Mucosa of stomach (tissue), 1 donor: Measurements from ENCODE around the gene LOXHD1.

ENCODE experiments used
- H3K27me3 ChIP-seq: one replicate; pipeline ENCODE4 v1.7.0; 2013; ENCODE audit warnings: mild to moderate bottlenecking, low read length; ENCODE audit not compliant: control insufficient read depth, insufficient read depth
- H3K36me3 ChIP-seq: one replicate; pipeline ENCODE4 v1.7.0; 2013; ENCODE audit warnings: low read length; ENCODE audit not compliant: control insufficient read depth, insufficient read depth
- H3K4me1 ChIP-seq: one replicate; pipeline ENCODE4 v1.7.0; 2013; ENCODE audit warnings: mild to moderate bottlenecking, low read length; ENCODE audit not compliant: control insufficient read depth, insufficient read depth
- H3K4me3 ChIP-seq: one replicate; pipeline ENCODE4 v1.7.0; 2013; ENCODE audit warnings: low read length
- H3K9ac ChIP-seq: one replicate; pipeline ENCODE4 v1.7.0; 2013; ENCODE audit warnings: mild to moderate bottlenecking, low read length, moderate library complexity
- H3K9me3 ChIP-seq: one replicate; pipeline ENCODE4 v1.7.0; 2013; ENCODE audit warnings: mild to moderate bottlenecking, low read length, moderate library complexity; ENCODE audit not compliant: control insufficient read depth
- donor health status: Pancreatic carcinoma.

The LOXHD1 gene

GRCh38 chr18:46632401-46633071, 24.5 kb downstream of the LOXHD1 start:
- H3K4me1 ChIP-seq: no peaks in the 10 kb centered on the region
- no peaks in the 10 kb centered on the region for H3K27me3 ChIP-seq
- H3K4me3 ChIP-seq: no peak overlapping the region
- no peak overlapping the region for H3K9ac ChIP-seq
- no peaks in the 10 kb centered on the region for H3K9me3 ChIP-seq
- H3K36me3 ChIP-seq: no peaks in the 10 kb centered on the region

GRCh38 chr18:46630991-46631390, 26.0 kb downstream of the LOXHD1 start:
- Histone ChIP-seq H3K27me3 (no peaks in the 10 kb centered on the region), H3K9ac (no peak overlapping the region), H3K36me3 (no peaks in the 10 kb centered on the region), H3K4me3 (no peak overlapping the region), H3K4me1 (no peaks in the 10 kb centered on the region), H3K9me3 (no peaks in the 10 kb centered on the region)

- H3K36me3 ChIP-seq: no peaks in the 10 kb centered on the region
- no peaks in the 10 kb centered on the region for H3K4me1 ChIP-seq
- H3K9ac ChIP-seq: no peak overlapping the region
- no peak overlapping the region for H3K4me3 ChIP-seq
- H3K27me3 ChIP-seq: no peaks in the 10 kb centered on the region
- H3K9me3 ChIP-seq: no peaks in the 10 kb centered on the region
Measured at GRCh38 chr18:46630160-46630559, 26.9 kb downstream of the LOXHD1 start.

- Histone ChIP-seq H3K4me1 (no peaks in the 10 kb centered on the region), H3K27me3 (no peaks in the 10 kb centered on the region), H3K36me3 (no peaks in the 10 kb centered on the region), H3K4me3 (no peak overlapping the region), H3K9ac (no peak overlapping the region), H3K9me3 (no peaks in the 10 kb centered on the region)
Measured at GRCh38 chr18:46629361-46629760, 27.7 kb downstream of the LOXHD1 start.

- no peaks in the 10 kb centered on the region for H3K36me3 ChIP-seq
- no peaks in the 10 kb centered on the region for H3K27me3 ChIP-seq
- H3K4me1 ChIP-seq: no peaks in the 10 kb centered on the region
- no peak overlapping the region for H3K4me3 ChIP-seq
- no peak overlapping the region for H3K9ac ChIP-seq
- no peaks in the 10 kb centered on the region for H3K9me3 ChIP-seq
Measured at GRCh38 chr18:46628206-46628605, 28.8 kb downstream of the LOXHD1 start.

DNA sequence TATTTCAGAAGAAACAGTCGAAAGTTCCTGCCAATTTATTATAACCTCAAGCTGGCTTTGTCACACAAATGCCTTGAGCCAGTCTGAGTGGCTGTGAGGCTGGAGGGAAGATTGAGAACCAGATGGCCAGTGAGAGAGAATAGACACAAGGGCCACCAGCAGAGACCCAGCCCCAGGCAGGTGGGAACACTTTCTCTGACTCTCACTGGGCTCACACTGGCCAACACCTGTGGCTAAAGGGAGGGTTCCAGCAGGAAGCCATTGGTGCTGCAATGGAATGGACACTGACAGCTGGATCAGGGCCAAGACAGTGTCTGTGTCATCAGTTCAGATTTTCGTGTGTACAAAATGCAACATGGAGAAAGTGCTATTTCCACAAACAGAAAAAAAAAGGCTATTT, 29.9 kb downstream of the LOXHD1 start:
- Histone ChIP-seq H3K9me3 (no peaks in the 10 kb centered on the region), H3K4me3 (no peak overlapping the region), H3K36me3 (no peaks in the 10 kb centered on the region), H3K4me1 (no peaks in the 10 kb centered on the region), H3K9ac (no peak overlapping the region), H3K27me3 (no peaks in the 10 kb centered on the region)

DNA sequence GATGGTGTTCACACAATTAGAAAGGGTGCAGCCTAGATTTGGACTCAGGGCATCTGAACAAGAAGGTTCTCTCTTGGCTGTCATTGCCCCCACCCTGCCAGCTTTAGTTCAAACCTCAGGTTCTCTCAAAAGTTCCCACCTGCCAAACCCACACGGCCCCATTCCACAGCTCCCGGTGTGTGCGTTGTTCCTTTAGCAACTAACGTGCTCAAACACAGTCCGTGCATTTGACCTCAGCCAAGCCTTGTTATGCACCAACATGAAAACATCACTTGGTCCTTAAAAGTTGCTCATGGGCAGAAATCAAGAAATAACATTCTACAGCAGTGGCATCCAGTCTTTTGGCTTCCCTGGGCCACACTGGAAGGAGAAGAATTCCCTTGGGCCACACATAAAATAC, 32.0 kb downstream of the LOXHD1 start:
- no peaks in the 10 kb centered on the region for H3K36me3 ChIP-seq
- H3K9ac ChIP-seq: no peak overlapping the region
- H3K9me3 ChIP-seq: no peaks in the 10 kb centered on the region
- no peak overlapping the region for H3K4me3 ChIP-seq
- H3K27me3 ChIP-seq: no peaks in the 10 kb centered on the region
- no peaks in the 10 kb centered on the region for H3K4me1 ChIP-seq

GRCh38 chr18:46624127-46624526, 32.9 kb downstream of the LOXHD1 start:
- H3K4me1 ChIP-seq: no peaks in the 10 kb centered on the region
- H3K27me3 ChIP-seq: no peaks in the 10 kb centered on the region
- H3K4me3 ChIP-seq: no peak overlapping the region
- no peaks in the 10 kb centered on the region for H3K9me3 ChIP-seq
- no peaks in the 10 kb centered on the region for H3K36me3 ChIP-seq
- no peak overlapping the region for H3K9ac ChIP-seq

- H3K36me3 ChIP-seq: no peaks in the 10 kb centered on the region
- H3K4me1 ChIP-seq: no peaks in the 10 kb centered on the region
- no peak overlapping the region for H3K9ac ChIP-seq
- no peak overlapping the region for H3K4me3 ChIP-seq
- H3K27me3 ChIP-seq: no peaks in the 10 kb centered on the region
- no peaks in the 10 kb centered on the region for H3K9me3 ChIP-seq
Measured at GRCh38 chr18:46623541-46623940, 33.5 kb downstream of the LOXHD1 start.

DNA sequence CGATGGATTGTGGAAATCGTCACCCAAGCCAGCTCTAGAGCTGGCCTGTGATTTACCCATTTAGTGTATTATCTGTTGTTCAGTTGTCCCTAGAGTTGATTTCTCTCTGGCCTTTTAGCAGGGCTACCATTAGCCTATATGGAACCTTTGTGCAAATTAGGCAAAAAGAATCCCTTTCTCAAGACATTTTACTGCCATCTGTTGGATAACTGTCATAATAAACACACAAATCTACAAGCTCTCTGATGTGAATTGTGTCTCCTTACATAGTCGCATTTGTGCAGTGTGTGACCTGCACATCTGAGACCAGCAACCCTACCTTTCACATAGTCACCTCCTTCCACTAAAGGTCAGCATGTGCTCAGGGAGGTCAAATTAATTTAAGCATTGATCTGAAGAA, 34.0 kb downstream of the LOXHD1 start:
- no peak overlapping the region for H3K9ac ChIP-seq
- H3K4me1 ChIP-seq: no peaks in the 10 kb centered on the region
- H3K4me3 ChIP-seq: no peak overlapping the region
- H3K9me3 ChIP-seq: no peaks in the 10 kb centered on the region
- no peaks in the 10 kb centered on the region for H3K27me3 ChIP-seq
- no peaks in the 10 kb centered on the region for H3K36me3 ChIP-seq

- H3K9me3 ChIP-seq: no peaks in the 10 kb centered on the region
- no peaks in the 10 kb centered on the region for H3K27me3 ChIP-seq
- no peak overlapping the region for H3K9ac ChIP-seq
- H3K36me3 ChIP-seq: no peaks in the 10 kb centered on the region
- no peak overlapping the region for H3K4me3 ChIP-seq
- H3K4me1 ChIP-seq: no peaks in the 10 kb centered on the region
Measured at GRCh38 chr18:46622451-46622850, 34.6 kb downstream of the LOXHD1 start.

DNA sequence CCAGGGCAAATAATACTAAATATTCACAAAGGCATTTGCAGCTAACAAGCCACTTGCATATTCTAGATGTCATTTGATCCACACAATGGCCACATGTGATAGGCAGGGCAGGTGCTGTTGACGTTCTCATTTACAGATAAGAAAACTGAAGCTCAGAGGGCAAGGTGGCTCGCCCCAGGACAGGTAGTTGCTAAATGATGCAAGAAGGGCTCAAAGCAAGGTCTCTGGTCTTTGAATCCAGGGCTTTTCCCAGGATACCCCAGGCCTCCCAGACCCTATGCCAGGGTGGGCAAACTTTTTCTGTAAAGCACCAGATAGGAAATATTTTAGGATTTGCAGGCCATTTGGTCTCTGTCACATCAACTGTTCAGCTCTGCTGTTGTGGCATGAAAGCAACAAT, 35.1 kb downstream of the LOXHD1 start:
- Histone ChIP-seq H3K27me3 (no peaks in the 10 kb centered on the region), H3K9me3 (no peaks in the 10 kb centered on the region), H3K4me1 (no peaks in the 10 kb centered on the region), H3K4me3 (no peak overlapping the region), H3K36me3 (no peaks in the 10 kb centered on the region), H3K9ac (no peak overlapping the region)
